HCT116 (cell line): ENCODE measurements around the gene HSPA2. TPM values are rescaled to one million over a fixed set of nuclear protein-coding genes. Genes with fewer than 3 reads are reported as not detected.

ENCODE experiments used
- ATAC-seq: fragments of 200-7000 bp; cut with Tn5 transposase; 2 replicates; pipeline ENCODE4 v1.9.1; 2020; ENCODE audit warnings: mild to moderate bottlenecking, moderate library complexity
- BruUV-seq: library from RNA; stranded (reverse); fragments of 400-500 nt; replicated peaks from 2 replicates; lab custom pipeline; 2021; lab: Mats Ljungman, UMichigan
- CTCF ChIA-PET: fragments of 300-600 bp; sonication (Branson Sonifier 250); formaldehyde crosslinking; loops from one replicate; lab custom pipeline; 2021; ENCODE audit warnings: antibody characterized with exemption; lab: Charles Lee
- POLR2A ChIA-PET: fragments of 300-600, 350-600 bp; sonication (Branson Sonifier 250); formaldehyde crosslinking; loops from one replicate; lab custom pipeline; 2021; ENCODE audit warnings: antibody characterized with exemption; lab: Charles Lee
- RAD21 ChIA-PET, 2 experiments: fragments of 300-600 bp; sonication (Branson Sonifier 250); formaldehyde crosslinking; loops; one replicate each; lab custom pipeline; 2023; ENCODE audit warnings: low total read pairs in 2 of 2; ENCODE audit not compliant: uncharacterized antibody in 2 of 2, unreplicated experiment in 2 of 2, low non-redundant PET in 1 of 2; lab: Charles Lee
- DNase-seq: peaks from one replicate; pipeline ENCODE4 v3.0.0-alpha.2; 2010; ENCODE audit warnings: low read depth, low spot score
- H2AFZ ChIP-seq: fragments of 200-600 bp; shearing (Covaris generic), sonication (generic); 2 replicates; pipeline ENCODE4 v1.6.1; 2017; ENCODE audit warnings: low read depth, mixed run types, mixed read lengths, antibody characterized with exemption, low read length; ENCODE audit not compliant: poor library complexity, severe bottlenecking
- H3K27ac ChIP-seq: 2 replicates; pipeline ENCODE4 v1.5.1; 2012; ENCODE audit warnings: low read depth, low read length
- H3K27me3 ChIP-seq: fragments of 200-600 bp; sonication (generic); 2 replicates; pipeline ENCODE4 v1.6.1; 2016; ENCODE audit warnings: mixed run types, low read length, mixed read lengths; ENCODE audit not compliant: insufficient read depth
- H3K36me3 ChIP-seq, 2 experiments: fragments of 200-500 bp in 1 of 2; fragments of 200-600 bp in 1 of 2; sonication (Bioruptor generic) in 1 of 2; sonication (generic) in 1 of 2; 2 replicates each; pipeline versions ENCODE4 v1.5.1 to v1.6.1; 2014 to 2016; ENCODE audit warnings: low read length in 2 of 2, inconsistent platforms in 1 of 2, mixed read lengths in 1 of 2, mixed run types in 1 of 2; ENCODE audit not compliant: insufficient read depth in 2 of 2, control insufficient read depth in 1 of 2
- H3K4me1 ChIP-seq, 2 experiments: fragments of 200-600 bp in 1 of 2; sonication (generic) in 1 of 2; 2 replicates each; pipeline versions ENCODE4 v1.5.1 to v1.6.1; 2012 to 2017; ENCODE audit warnings: low read length in 2 of 2, inconsistent platforms in 1 of 2, mild to moderate bottlenecking in 1 of 2, mixed read lengths in 1 of 2, mixed run types in 1 of 2, moderate library complexity in 1 of 2; ENCODE audit not compliant: insufficient read depth in 2 of 2, control insufficient read depth in 1 of 2
- H3K4me2 ChIP-seq: fragments of 200-600 bp; sonication (generic); 2 replicates; pipeline ENCODE4 v1.6.1; 2017; ENCODE audit warnings: mixed run types, low read length, mixed read lengths
- H3K4me3 ChIP-seq, 2 experiments: fragments of 200-600 bp in 1 of 2; sonication (generic) in 1 of 2; replicated peaks in 1 of 2; 2 replicates each; pipeline ENCODE4 v1.5.1; 2011 to 2016; ENCODE audit warnings: low read length in 2 of 2, control low read depth in 1 of 2, low read depth in 1 of 2, mild to moderate bottlenecking in 1 of 2, mixed read lengths in 1 of 2, mixed run types in 1 of 2
- H3K79me2 ChIP-seq: fragments of 200-600 bp; sonication (generic); 2 replicates; pipeline ENCODE4 v1.6.1; 2017; ENCODE audit warnings: mild to moderate bottlenecking, mixed run types, low read length, moderate library complexity, mixed read lengths; ENCODE audit not compliant: insufficient read depth
- H3K9ac ChIP-seq: fragments of 200-600 bp; sonication (generic); 2 replicates; pipeline ENCODE4 v1.6.1; 2016; ENCODE audit warnings: low read length, mixed read lengths
- H3K9me2 ChIP-seq: fragments of 200-600 bp; sonication (generic), shearing (Covaris generic); 2 replicates; pipeline ENCODE4 v1.6.1; 2017; ENCODE audit warnings: mixed run types, mild to moderate bottlenecking, moderate library complexity; ENCODE audit not compliant: insufficient read depth
- H3K9me3 ChIP-seq, 2 experiments: fragments of 200-500 bp in 1 of 2; fragments of 200-600 bp in 1 of 2; sonication (Bioruptor generic) in 1 of 2; sonication (generic) in 1 of 2; 2 replicates each; pipeline ENCODE4 v1.6.1; 2014 to 2017; ENCODE audit warnings: low read length in 2 of 2, mixed read lengths in 2 of 2, inconsistent platforms in 1 of 2, low read depth in 1 of 2, mild to moderate bottlenecking in 1 of 2, mixed run types in 1 of 2, moderate library complexity in 1 of 2; ENCODE audit not compliant: control insufficient read depth in 1 of 2, insufficient read depth in 1 of 2
- H4K20me1 ChIP-seq: fragments of 200-600 bp; sonication (generic), shearing (Covaris generic); 2 replicates; pipeline ENCODE4 v1.6.1; 2017; ENCODE audit warnings: mixed run types, mild to moderate bottlenecking, moderate library complexity; ENCODE audit not compliant: insufficient read depth
- ATF3 ChIP-seq: IDR thresholded peaks from 2 replicates; pipeline ENCODE4 v1.6.1; 2012
- CBX3 ChIP-seq: IDR thresholded peaks from 2 replicates; pipeline ENCODE4 v1.6.1; 2012; ENCODE audit warnings: low read depth
- CEBPB ChIP-seq: IDR thresholded peaks from 2 replicates; pipeline ENCODE4 v1.6.1; 2012; ENCODE audit warnings: low read depth
- CTCF ChIP-seq, 3 experiments: fragments of 200-600 bp in 1 of 3; sonication (generic) in 1 of 3; IDR thresholded peaks in 2 of 3; conservative IDR thresholded peaks in 1 of 3; 2 replicates each; pipeline ENCODE4 v1.5.1; 2012 to 2017; ENCODE audit warnings: low read depth in 2 of 3, low read length in 2 of 3, antibody characterized with exemption in 1 of 3, borderline replicate concordance in 1 of 3, control low read depth in 1 of 3, mild to moderate bottlenecking in 1 of 3, mixed read lengths in 1 of 3, mixed run types in 1 of 3, moderate library complexity in 1 of 3; ENCODE audit not compliant: insufficient read depth in 1 of 3
- EGR1 ChIP-seq: IDR thresholded peaks from 2 replicates; pipeline ENCODE4 v1.6.1; 2012; ENCODE audit warnings: low read depth
- ELF1 ChIP-seq: IDR thresholded peaks from 2 replicates; pipeline ENCODE4 v1.6.1; 2012; ENCODE audit warnings: low read depth, borderline replicate concordance
- EZH2phosphoT487 ChIP-seq: fragments of 200-600 bp; IDR thresholded peaks from 2 replicates; pipeline ENCODE4 v1.6.1; 2018; ENCODE audit warnings: antibody characterized with exemption, borderline replicate concordance
- FOSL1 ChIP-seq: IDR thresholded peaks from 2 replicates; pipeline ENCODE4 v1.6.1; 2012; ENCODE audit warnings: low read depth
- JUND ChIP-seq: IDR thresholded peaks from 2 replicates; pipeline ENCODE4 v1.6.1; 2012
- MAX ChIP-seq: IDR thresholded peaks from 2 replicates; pipeline ENCODE4 v1.6.1; 2012
- POLR2A ChIP-seq: IDR thresholded peaks from 2 replicates; pipeline ENCODE4 v1.7.0; 2011; ENCODE audit warnings: borderline replicate concordance; ENCODE audit not compliant: insufficient read depth, insufficient read length; ENCODE audit errors: extremely low read depth
- POLR2AphosphoS5 ChIP-seq: IDR thresholded peaks from 2 replicates; pipeline ENCODE4 v1.6.1; 2011; ENCODE audit warnings: mild to moderate bottlenecking, low read depth, low read length, moderate library complexity
- RAD21 ChIP-seq: IDR thresholded peaks from 2 replicates; pipeline ENCODE4 v1.6.1; 2012; ENCODE audit warnings: low read depth, mild to moderate bottlenecking
- SIN3A ChIP-seq: IDR thresholded peaks from 2 replicates; pipeline ENCODE4 v1.6.1; 2012; ENCODE audit warnings: low read depth
- SP1 ChIP-seq: IDR thresholded peaks from 2 replicates; pipeline ENCODE4 v1.6.1; 2012; ENCODE audit warnings: low read depth
- SRF ChIP-seq: IDR thresholded peaks from 2 replicates; pipeline ENCODE4 v1.6.1; 2012; ENCODE audit warnings: low read depth
- YY1 ChIP-seq: IDR thresholded peaks from 2 replicates; pipeline ENCODE4 v1.6.1; 2011; ENCODE audit warnings: low read length, low read depth, moderate library complexity, mild to moderate bottlenecking; ENCODE audit not compliant: insufficient replicate concordance; ENCODE audit errors: extremely low read depth
- ZFX ChIP-seq: fragments of 450-650 bp; IDR thresholded peaks from 2 replicates; pipeline ENCODE4 v1.6.1; 2017
- ZNF274 ChIP-seq: fragments of 200-500 bp; sonication (Bioruptor generic); IDR thresholded peaks from 2 replicates; pipeline ENCODE4 v1.6.1; 2014; ENCODE audit warnings: mild to moderate bottlenecking, low read depth, low read length, inconsistent platforms
- intact Hi-C: fragments of 100-400 bp; cut with micrococcal nuclease; formaldehyde crosslinking; loops from 2 replicates; pipeline ENCODE4 v1.10.0; 2022
- total RNA-seq: library from RNA; stranded (reverse); gene quantifications from one replicate; pipeline ENCODE4 v1.2.1, GENCODE V29; 2021; ENCODE audit not compliant: unreplicated experiment
- TF ChIP-seq, protein P1 (sequence below): IDR thresholded peaks from 2 replicates; pipeline ENCODE4 v1.6.1; 2012; ENCODE audit warnings: low read depth

The HSPA2 gene
- total RNA-seq, 1 experiment from 2014 or later: 2.5 TPM

- H3K4me1 ChIP-seq: no peaks in the 10 kb centered on the region
- TF ChIP-seq FOSL1 (no peak), RAD21 (no peak), CTCF (IDR thresholded peaks at IDR 0.05 in 2 of 3, conservative IDR thresholded peaks at IDR 0.05 in 1 of 3; ENCODE audit: borderline replicate concordance in 1 of 3, insufficient read depth in 1 of 3, low read depth in 2 of 3, low read length in 2 of 3) (no peak), MAX (no peak), POLR2A (no peak), ZFX (no peak), POLR2AphosphoS5 (no peak), SP1 (no peak), CEBPB (no peak), ELF1 (no peak), ZNF274 (no peak), EZH2phosphoT487 (no peak), EGR1 (no peak), SIN3A (no peak), SRF (no peak), YY1 (no peak), ATF3 (no peak), JUND (no peak), CBX3 (no peak)
- TF ChIP-seq, protein P1, sequence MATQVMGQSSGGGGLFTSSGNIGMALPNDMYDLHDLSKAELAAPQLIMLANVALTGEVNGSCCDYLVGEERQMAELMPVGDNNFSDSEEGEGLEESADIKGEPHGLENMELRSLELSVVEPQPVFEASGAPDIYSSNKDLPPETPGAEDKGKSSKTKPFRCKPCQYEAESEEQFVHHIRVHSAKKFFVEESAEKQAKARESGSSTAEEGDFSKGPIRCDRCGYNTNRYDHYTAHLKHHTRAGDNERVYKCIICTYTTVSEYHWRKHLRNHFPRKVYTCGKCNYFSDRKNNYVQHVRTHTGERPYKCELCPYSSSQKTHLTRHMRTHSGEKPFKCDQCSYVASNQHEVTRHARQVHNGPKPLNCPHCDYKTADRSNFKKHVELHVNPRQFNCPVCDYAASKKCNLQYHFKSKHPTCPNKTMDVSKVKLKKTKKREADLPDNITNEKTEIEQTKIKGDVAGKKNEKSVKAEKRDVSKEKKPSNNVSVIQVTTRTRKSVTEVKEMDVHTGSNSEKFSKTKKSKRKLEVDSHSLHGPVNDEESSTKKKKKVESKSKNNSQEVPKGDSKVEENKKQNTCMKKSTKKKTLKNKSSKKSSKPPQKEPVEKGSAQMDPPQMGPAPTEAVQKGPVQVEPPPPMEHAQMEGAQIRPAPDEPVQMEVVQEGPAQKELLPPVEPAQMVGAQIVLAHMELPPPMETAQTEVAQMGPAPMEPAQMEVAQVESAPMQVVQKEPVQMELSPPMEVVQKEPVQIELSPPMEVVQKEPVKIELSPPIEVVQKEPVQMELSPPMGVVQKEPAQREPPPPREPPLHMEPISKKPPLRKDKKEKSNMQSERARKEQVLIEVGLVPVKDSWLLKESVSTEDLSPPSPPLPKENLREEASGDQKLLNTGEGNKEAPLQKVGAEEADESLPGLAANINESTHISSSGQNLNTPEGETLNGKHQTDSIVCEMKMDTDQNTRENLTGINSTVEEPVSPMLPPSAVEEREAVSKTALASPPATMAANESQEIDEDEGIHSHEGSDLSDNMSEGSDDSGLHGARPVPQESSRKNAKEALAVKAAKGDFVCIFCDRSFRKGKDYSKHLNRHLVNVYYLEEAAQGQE: no peak
- ATAC-seq: no peak
- H3K9me3 ChIP-seq: no peaks in the 10 kb centered on the region
- H3K27ac ChIP-seq: no peak overlapping the region
- H3K9me2 ChIP-seq: no peaks in the 10 kb centered on the region
- no peak overlapping the region for H3K4me3 ChIP-seq
- H3K4me2 ChIP-seq: no peak overlapping the region
- CTCF ChIA-PET: no interaction called here
- H4K20me1 ChIP-seq: no peaks in the 10 kb centered on the region
- H3K9ac ChIP-seq: no peak overlapping the region
- no peak overlapping the region for H2AFZ ChIP-seq
- no TSS peak for BruUV-seq
- RAD21 ChIA-PET: no interaction called here
- POLR2A ChIA-PET: no interaction called here
- H3K36me3 ChIP-seq: peaks cover 11 to 14% of the 10 kb centered on the region in 2 experiments; a peak in 3 of 4 replicates
- no peaks in the 10 kb centered on the region for H3K27me3 ChIP-seq
- peaks cover 17% of the 10 kb centered on the region for H3K79me2 ChIP-seq
- no peak for DNase-seq
- intact Hi-C loops: no loop called here
Measured at GRCh38 chr14:64493455-64493854, 47.1 kb upstream of the HSPA2 start.
